H9 (cell line): ENCODE measurements around the gene PTPRN2. TPM values are rescaled to one million over a fixed set of nuclear protein-coding genes. Genes with fewer than 3 reads are reported as not detected.

ENCODE experiments used
- DNase-seq: peaks from one replicate; pipeline ENCODE4 v3.0.0-alpha.2; 2017
- H2AFZ ChIP-seq: one replicate; pipeline ENCODE4 v1.6.1; 2013; ENCODE audit warnings: mild to moderate bottlenecking, low read length, control low read depth, moderate library complexity
- H2AK5ac ChIP-seq: 2 replicates; pipeline ENCODE4 v1.6.1; 2013; ENCODE audit warnings: low read length, control low read depth, mixed read lengths; ENCODE audit not compliant: insufficient read length
- H2BK120ac ChIP-seq: one replicate; pipeline ENCODE4 v1.6.1; 2013; ENCODE audit warnings: low read depth, mild to moderate bottlenecking, low read length, control low read depth, inconsistent platforms; ENCODE audit not compliant: poor library complexity, severe bottlenecking
- H2BK12ac ChIP-seq: 2 replicates; pipeline ENCODE4 v1.6.1; 2013; ENCODE audit warnings: low read length, control low read depth, mixed read lengths, low read depth; ENCODE audit not compliant: insufficient read length
- H2BK15ac ChIP-seq: 2 replicates; pipeline ENCODE4 v1.6.1; 2013; ENCODE audit warnings: low read depth, low read length, control low read depth
- H2BK20ac ChIP-seq: one replicate; pipeline ENCODE4 v1.6.1; 2013; ENCODE audit warnings: low read depth, mild to moderate bottlenecking, low read length, control low read depth, inconsistent platforms; ENCODE audit not compliant: poor library complexity, severe bottlenecking
- H2BK5ac ChIP-seq: 2 replicates; pipeline ENCODE4 v1.6.1; 2013; ENCODE audit warnings: low read length, control low read depth, mixed read lengths; ENCODE audit not compliant: insufficient read length
- H3K14ac ChIP-seq: 2 replicates; pipeline ENCODE4 v1.6.1; 2013; ENCODE audit warnings: low read length, control low read depth; ENCODE audit not compliant: insufficient read depth
- H3K18ac ChIP-seq: 2 replicates; pipeline ENCODE4 v1.6.1; 2013; ENCODE audit warnings: low read depth, mild to moderate bottlenecking, mixed read lengths, low read length, control low read depth; ENCODE audit not compliant: insufficient read length
- H3K23ac ChIP-seq: 2 replicates; pipeline ENCODE4 v1.6.1; 2013; ENCODE audit warnings: low read length, control low read depth, mixed read lengths, low read depth; ENCODE audit not compliant: insufficient read length
- H3K23me2 ChIP-seq: 2 replicates; pipeline ENCODE4 v1.6.1; 2013; ENCODE audit warnings: low read depth, mild to moderate bottlenecking, mixed read lengths, low read length, control low read depth; ENCODE audit not compliant: insufficient read length, poor library complexity, severe bottlenecking
- H3K27ac ChIP-seq: 2 replicates; pipeline ENCODE4 v1.5.1; 2013; ENCODE audit warnings: low read length, control low read depth, mixed read lengths, low read depth; ENCODE audit not compliant: insufficient read length
- H3K27me3 ChIP-seq: 2 replicates; pipeline ENCODE4 v1.6.1; 2013; ENCODE audit warnings: low read length, control low read depth, inconsistent platforms; ENCODE audit not compliant: insufficient read depth
- H3K4ac ChIP-seq: 2 replicates; pipeline ENCODE4 v1.6.1; 2013; ENCODE audit warnings: low read depth, mild to moderate bottlenecking, control low read depth, inconsistent platforms, low read length, moderate library complexity
- H3K4me1 ChIP-seq: 2 replicates; pipeline ENCODE4 v1.6.1; 2013; ENCODE audit warnings: low read length, control low read depth, inconsistent platforms; ENCODE audit not compliant: insufficient read depth
- H3K4me2 ChIP-seq: 2 replicates; pipeline ENCODE4 v1.6.1; 2013; ENCODE audit warnings: low read length, control low read depth, mixed read lengths; ENCODE audit not compliant: insufficient read length, insufficient read depth
- H3K56ac ChIP-seq: 2 replicates; pipeline ENCODE4 v1.6.1; 2013; ENCODE audit warnings: low read depth, mild to moderate bottlenecking, mixed read lengths, low read length, control low read depth; ENCODE audit not compliant: insufficient read length
- H3K79me1 ChIP-seq: 2 replicates; pipeline ENCODE4 v1.6.1; 2013; ENCODE audit warnings: low read depth, mild to moderate bottlenecking, moderate library complexity, low read length, control low read depth, inconsistent platforms; ENCODE audit not compliant: insufficient read depth, poor library complexity, severe bottlenecking
- H3K79me2 ChIP-seq: 2 replicates; pipeline ENCODE4 v1.6.1; 2013; ENCODE audit warnings: low read length, control low read depth, inconsistent platforms; ENCODE audit not compliant: insufficient read depth
- H3K9ac ChIP-seq: 2 replicates; pipeline ENCODE4 v1.6.1; 2013; ENCODE audit warnings: low read length, control low read depth, mixed read lengths; ENCODE audit not compliant: insufficient read length; ENCODE audit errors: extremely low read depth
- H3K9me3 ChIP-seq: one replicate; pipeline ENCODE4 v1.6.1; 2013; ENCODE audit warnings: low read depth, low read length, inconsistent platforms; ENCODE audit not compliant: control insufficient read depth
- H3T11ph ChIP-seq: one replicate; pipeline ENCODE4 v1.6.1; 2013; ENCODE audit warnings: mild to moderate bottlenecking, low read length, control low read depth, inconsistent platforms
- H4K20me1 ChIP-seq: one replicate; pipeline ENCODE4 v1.6.1; 2013; ENCODE audit not compliant: control insufficient read depth, insufficient read length, insufficient read depth
- H4K5ac ChIP-seq: 2 replicates; pipeline ENCODE4 v1.6.1; 2013; ENCODE audit warnings: low read depth, mild to moderate bottlenecking, mixed read lengths, low read length, control low read depth; ENCODE audit not compliant: insufficient read length
- H4K8ac ChIP-seq: replicated peaks from 2 replicates; pipeline ENCODE4 v1.6.1; 2013; ENCODE audit warnings: low read length, control low read depth, mixed read lengths, low read depth; ENCODE audit not compliant: insufficient read length
- H4K91ac ChIP-seq: 2 replicates; pipeline ENCODE4 v1.6.1; 2013; ENCODE audit warnings: low read depth, mild to moderate bottlenecking, moderate library complexity, mixed read lengths, low read length, control low read depth; ENCODE audit not compliant: insufficient read length
- H3K27ac Mint-ChIP-seq, 3 experiments: 2 replicates in 2 of 3; 3 replicates in 1 of 3; pipeline ENCODE4 v1.8.0; 2020 to 2021; ENCODE audit warnings: mixed read lengths in 3 of 3, mild to moderate bottlenecking in 1 of 3, moderate library complexity in 1 of 3
- H3K27me3 Mint-ChIP-seq: 2 replicates; pipeline ENCODE4 v1.8.0; 2021; ENCODE audit warnings: low read depth, mild to moderate bottlenecking, moderate library complexity, mixed read lengths
- H3K36me3 Mint-ChIP-seq, 3 experiments: 2 replicates in 2 of 3; 3 replicates in 1 of 3; pipeline ENCODE4 v1.8.0; 2020 to 2021; ENCODE audit warnings: low read depth in 3 of 3, mixed read lengths in 3 of 3; ENCODE audit not compliant: insufficient read depth in 1 of 3
- H3K4me1 Mint-ChIP-seq, 2 experiments: 2 replicates each; pipeline ENCODE4 v1.8.0; 2020; ENCODE audit warnings: mixed read lengths in 2 of 2
- H3K4me3 Mint-ChIP-seq, 2 experiments: 2 replicates in 1 of 2; 3 replicates in 1 of 2; pipeline ENCODE4 v1.8.0; 2020 to 2021; ENCODE audit warnings: mild to moderate bottlenecking in 2 of 2, mixed read lengths in 2 of 2, moderate library complexity in 1 of 2
- H3K9me3 Mint-ChIP-seq, 2 experiments: 2 replicates in 1 of 2; 3 replicates in 1 of 2; pipeline ENCODE4 v1.8.0; 2020; ENCODE audit warnings: mild to moderate bottlenecking in 2 of 2, mixed read lengths in 2 of 2, moderate library complexity in 1 of 2
- CTCF ChIP-seq: fragments of 200-600 bp; sonication (generic); conservative IDR thresholded peaks from 3 replicates; pipeline ENCODE4 v1.8.0; 2021; ENCODE audit warnings: antibody characterized with exemption, mild to moderate bottlenecking
- WGBS: extraction: QIAGEN DNeasy Blood & Tissue Kit; methylation state at CpG from one replicate; pipeline ENCODE4 v1.1.7; 2013; ENCODE audit warnings: missing lambda C conversion rate, low lambda C conversion rate, mixed read lengths; ENCODE audit not compliant: insufficient read length; ENCODE audit errors: extremely low coverage; 5-methylcytosine and 5-hydroxymethylcytosine counted together
- total RNA-seq: library from RNA; stranded (reverse); gene quantifications from 2 replicates; pipeline ENCODE4 v1.2.1, GENCODE V29; 2021

PTPRN2 gene
- total RNA-seq, 1 experiment from 2014 or later = 5.2 TPM

- no peak overlapping the region for H4K8ac ChIP-seq
- H2AFZ ChIP-seq = no peak overlapping the region
- no peak overlapping the region for H3K23ac ChIP-seq
- no peak for TF ChIP-seq CTCF
- no peak overlapping the region for H3K4ac ChIP-seq
- H3K9ac ChIP-seq = no peak overlapping the region
- Mint-ChIP-seq H3K27ac (no peak overlapping the region), H3K9me3 (peaks cover 9 to 21% of the 10 kb centered on the region in 2 experiments), H3K36me3 (peaks cover 4 to 13% (median 5%) of the 10 kb centered on the region in 3 experiments; a peak in 5 of 7 replicates), H3K4me1 (peaks cover 14 to 19% of the 10 kb centered on the region in 2 experiments), H3K27me3 (peaks cover 20% of the 10 kb centered on the region), H3K4me3 (peak overlapping the region; percentile 10 to 24; a peak in 2 of 5 replicates)
- no peak overlapping the region for H2BK20ac ChIP-seq
- no peaks in the 10 kb centered on the region for H3K79me1 ChIP-seq
- H3K27me3 ChIP-seq = no peaks in the 10 kb centered on the region
- H3K14ac ChIP-seq = peak overlapping the region; percentile 59; the same call in 1 of the 2 replicates
- H3K4me1 ChIP-seq = peaks cover 5% of the 10 kb centered on the region; the same call in 1 of the 2 replicates
- no peak overlapping the region for H2BK120ac ChIP-seq
- H2BK12ac ChIP-seq = no peak overlapping the region
- no CpG with 5 or more reads among the region's 29 CpGs for WGBS
- H3K27ac ChIP-seq = no peak overlapping the region
- no peaks in the 10 kb centered on the region for H4K20me1 ChIP-seq
- H3T11ph ChIP-seq = no peak overlapping the region
- no peak overlapping the region for H2AK5ac ChIP-seq
- H3K9me3 ChIP-seq = no peaks in the 10 kb centered on the region
- no peak overlapping the region for H3K56ac ChIP-seq
- peak; percentile 32 for DNase-seq
- no peak overlapping the region for H4K5ac ChIP-seq
- H4K91ac ChIP-seq = no peak overlapping the region
- H3K18ac ChIP-seq = no peak overlapping the region
- peaks cover 3% of the 10 kb centered on the region for H3K23me2 ChIP-seq
- no peak overlapping the region for H2BK15ac ChIP-seq
- no peaks in the 10 kb centered on the region for H3K79me2 ChIP-seq
- H2BK5ac ChIP-seq = no peak overlapping the region
- H3K4me2 ChIP-seq = no peak overlapping the region
These were observed 625.7 kb downstream of the PTPRN2 start for GRCh38 chr7:157961731-157962457.
